MV-4-11 (cell line): ENCODE results near the gene PRKG1.
A peak's percentile ranks its signal among the peaks of the same experiment; 100 is the strongest.

ENCODE experiments used
- DNase-seq: peaks from one replicate; lab custom pipeline; 2025; lab: John Stamatoyannopoulos, UW

The PRKG1 gene

GRCh38 chr10:52063159-52063558 is 988.9 kb downstream of the PRKG1 start:
- DNase-seq, result no peak

DNA sequence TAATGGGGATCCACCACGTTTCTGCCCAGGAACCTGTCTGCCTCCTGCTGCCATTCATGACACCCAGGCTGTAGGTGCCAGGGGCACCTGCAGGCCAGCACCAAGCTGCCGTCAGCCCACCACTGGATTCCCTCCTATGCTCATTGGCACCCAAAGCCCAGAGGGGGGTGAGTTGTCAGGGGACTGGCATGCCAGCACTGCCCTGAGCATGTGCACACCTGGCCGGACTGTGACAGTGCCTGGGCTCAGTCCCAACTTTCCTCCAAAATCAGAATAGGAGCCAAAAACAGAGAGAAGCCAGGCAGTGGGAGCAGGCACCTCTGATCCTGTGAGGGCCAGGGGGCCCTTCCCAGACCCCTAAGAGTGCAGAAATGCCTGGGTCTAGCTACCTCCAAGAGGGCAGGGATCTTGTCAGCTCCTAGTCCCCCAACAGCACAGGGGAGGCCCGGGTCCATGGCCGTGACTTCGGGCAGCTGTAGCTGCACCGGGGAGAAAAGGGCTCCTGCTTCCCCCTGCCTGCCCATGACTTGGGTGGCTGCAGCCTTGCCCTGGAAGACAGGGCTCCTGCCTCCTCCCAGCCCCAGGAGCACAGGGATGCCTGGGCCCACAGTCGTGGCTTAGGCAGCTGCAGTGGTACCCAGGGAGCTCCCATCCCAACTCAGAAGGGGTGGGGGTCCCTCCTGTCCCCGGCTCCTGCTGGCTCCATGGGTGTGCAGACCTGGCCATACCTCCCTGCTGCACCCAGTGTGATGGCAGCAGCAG is 990.0 kb downstream of the PRKG1 start:
- no peak for DNase-seq

DNA sequence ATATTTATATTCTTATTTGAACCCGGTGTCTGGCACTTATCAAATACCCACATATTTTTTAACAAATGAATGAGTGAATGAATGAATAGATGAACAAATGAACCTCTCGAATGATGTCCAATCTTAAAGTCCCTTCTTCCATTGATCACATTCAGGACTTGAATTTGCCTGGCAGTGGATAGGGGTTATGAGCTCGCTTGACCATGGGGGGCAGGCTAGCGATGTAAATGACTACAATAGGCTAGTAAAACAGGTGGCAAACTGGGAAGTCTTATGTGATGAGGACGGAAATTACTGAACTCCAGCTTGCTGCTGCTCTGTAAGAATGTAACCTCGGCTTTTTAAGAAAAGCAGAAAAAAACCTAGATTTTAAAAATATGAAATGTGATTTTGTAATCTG is 992.1 kb downstream of the PRKG1 start:
- DNase-seq, result no peak

GRCh38 chr10:52068485-52068884 is 994.2 kb downstream of the PRKG1 start:
- DNase-seq, result no peak

GRCh38 chr10:52071814-52072213 is 997.5 kb downstream of the PRKG1 start:
- no peak for DNase-seq

DNA sequence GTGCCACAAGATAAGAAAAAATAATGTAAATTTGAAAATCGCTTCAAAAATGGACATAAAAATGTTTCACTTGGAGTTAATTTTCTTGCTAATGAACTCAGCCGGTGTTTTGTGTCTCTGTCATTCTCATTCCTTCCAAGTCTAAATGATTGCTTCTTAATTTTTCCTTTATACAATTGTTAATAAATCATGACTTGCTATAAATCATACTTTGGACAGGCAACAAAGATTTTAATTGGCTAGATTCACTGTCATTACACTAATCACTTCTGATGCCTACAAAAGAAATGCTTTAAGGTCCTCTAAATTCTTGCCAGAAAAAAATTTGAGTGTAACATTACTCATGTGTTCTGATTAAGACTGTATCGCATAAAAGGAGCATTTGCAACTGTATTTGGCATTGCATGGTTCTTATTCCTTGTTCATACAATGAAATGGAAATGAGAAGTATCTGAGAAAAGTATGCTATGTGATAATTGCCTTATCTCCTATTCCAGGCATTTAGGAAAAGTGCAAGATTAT is 1000.3 kb downstream of the PRKG1 start:
- DNase-seq, result no peak

DNA sequence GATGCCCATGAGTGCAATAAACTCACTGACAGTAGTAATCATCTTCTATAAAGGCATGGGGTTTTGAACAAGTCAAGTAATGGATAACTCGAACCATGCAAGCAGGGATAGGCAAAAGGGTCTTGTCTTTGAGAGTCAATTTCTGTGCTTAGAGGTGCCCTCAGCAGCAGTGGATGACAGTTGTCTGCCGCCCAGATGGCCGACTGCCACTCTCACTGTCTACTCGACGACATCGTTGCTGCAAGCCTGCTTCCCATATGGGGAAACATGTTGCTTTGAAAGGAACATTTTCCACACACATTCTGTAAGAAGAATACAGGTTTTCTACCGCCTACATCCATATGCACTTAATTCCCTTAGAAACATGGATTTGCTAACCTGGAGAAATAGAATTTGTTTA is 1003.5 kb downstream of the PRKG1 start:
- no peak for DNase-seq

DNA sequence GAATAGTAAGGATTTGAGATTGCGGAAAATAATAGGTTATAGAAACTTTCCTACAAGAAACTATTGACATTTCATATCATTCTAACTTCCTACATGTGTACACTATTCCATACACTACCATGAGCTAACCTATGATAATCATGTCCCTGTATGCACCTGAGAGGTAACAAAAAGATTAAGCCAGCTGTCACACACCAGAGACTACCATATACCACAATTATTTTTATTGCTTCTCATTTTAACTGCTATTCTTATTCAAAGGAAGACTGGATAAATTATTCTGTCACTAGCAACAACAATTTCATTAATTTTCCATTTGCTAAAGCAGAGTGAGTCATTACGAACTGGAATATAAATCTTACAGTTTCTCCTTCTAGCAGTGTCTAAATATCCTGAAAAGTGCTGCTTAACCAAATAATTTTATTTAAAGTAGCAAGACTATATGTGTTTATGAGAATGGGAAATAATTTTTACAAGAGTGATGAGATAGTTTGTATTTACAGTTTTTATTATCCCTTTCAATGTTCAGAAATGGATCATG is 1004.2 kb downstream of the PRKG1 start:
- no peak for DNase-seq

- no peak for DNase-seq
Observed at GRCh38 chr10:52082307-52082706, 1008.0 kb downstream of the PRKG1 start.

DNA sequence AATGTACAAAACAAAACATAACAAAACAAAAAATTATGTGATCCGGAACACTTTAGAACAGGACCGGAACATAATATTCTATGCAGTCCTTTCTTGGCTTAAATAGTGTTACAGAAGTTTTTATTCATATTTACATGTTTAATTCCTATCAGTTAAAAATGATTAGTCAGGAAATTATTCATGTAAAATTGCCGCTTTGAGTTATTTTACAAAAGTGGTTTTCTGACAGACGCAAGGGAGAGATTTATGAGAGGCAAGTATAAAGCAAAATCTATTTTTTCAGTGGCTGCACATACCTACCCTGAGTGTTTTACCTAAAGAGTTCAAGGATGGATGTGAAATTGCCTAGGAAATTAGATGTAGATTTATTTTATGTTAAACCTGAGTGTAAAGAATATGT is 1009.1 kb downstream of the PRKG1 start:
- DNase-seq, result no peak

GRCh38 chr10:52092390-52092789 is 1018.1 kb downstream of the PRKG1 start:
- no peak for DNase-seq

DNA sequence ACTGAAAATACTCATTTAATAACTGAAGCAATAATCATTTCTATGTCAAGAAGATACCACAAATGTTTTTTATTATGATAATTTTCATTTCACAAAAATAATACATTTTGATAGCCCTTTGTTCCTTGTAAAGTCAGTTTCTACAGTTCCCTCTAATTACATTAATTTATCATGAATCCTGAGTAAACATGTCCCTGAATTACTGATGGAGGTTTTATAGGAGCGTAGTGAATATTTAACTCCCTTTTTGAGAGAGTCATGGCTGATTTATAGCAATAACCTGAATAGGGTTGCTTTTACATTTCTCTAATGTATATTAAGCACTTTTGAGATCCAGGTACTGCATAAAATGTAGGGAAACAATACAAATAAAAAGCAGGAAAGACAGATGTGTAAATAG is 1023.8 kb downstream of the PRKG1 start:
- no peak for DNase-seq

GRCh38 chr10:52099026-52099600 is 1024.8 kb downstream of the PRKG1 start:
- DNase-seq, result no peak

DNA sequence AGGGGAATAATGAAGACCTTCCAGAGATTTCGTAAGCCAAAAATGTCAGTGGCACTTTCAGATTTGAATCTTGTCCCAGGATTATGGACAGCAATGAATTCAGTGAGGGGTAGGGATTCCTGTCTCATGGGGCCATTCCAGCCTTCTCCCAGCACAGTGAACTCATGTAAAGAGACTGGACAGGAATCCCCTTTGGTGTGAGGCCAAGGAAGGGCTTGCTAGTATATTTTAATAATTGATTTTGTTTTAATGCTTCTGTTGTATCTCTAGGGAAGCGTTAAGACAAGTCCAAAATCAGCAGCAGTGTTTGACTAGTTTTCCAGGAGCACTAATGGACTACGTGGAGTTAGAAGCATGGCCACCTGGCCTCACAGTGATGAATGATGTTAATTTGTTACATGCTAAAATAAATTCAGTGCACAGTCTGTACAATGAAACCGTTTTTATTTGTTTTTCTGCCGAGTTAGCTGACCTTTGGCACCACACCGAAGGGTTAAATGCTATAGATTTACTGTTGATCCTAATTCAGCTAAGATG is 1025.8 kb downstream of the PRKG1 start:
- no peak for DNase-seq

- no peak for DNase-seq
Observed at GRCh38 chr10:52105301-52105700, 1031.0 kb downstream of the PRKG1 start.

GRCh38 chr10:52106011-52106410 is 1031.7 kb downstream of the PRKG1 start:
- DNase-seq, result no peak

DNA sequence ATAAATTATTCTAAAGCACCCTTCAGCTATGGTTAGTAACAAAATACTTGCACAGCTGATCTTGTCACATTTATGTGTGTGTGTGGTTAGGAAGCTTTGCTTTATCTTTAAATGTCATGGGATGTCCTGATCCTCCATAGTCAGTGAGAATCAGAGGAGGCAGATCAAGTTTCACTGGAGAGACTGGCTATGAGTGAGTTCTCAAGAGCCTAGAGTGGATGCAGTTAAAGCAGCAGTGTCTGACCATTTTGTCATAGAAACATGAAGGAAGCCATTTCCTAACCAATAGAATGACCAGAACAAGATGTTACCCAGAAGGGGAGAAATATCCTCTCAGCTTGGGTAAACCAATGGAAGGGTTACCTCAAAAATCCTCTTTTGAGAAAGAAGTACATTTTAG is 1032.6 kb downstream of the PRKG1 start:
- DNase-seq, result no peak

- no peak for DNase-seq
Observed at GRCh38 chr10:52108236-52108635, 1033.9 kb downstream of the PRKG1 start.

- DNase-seq, result no peak
Observed at GRCh38 chr10:52110576-52110975, 1036.3 kb downstream of the PRKG1 start.

GRCh38 chr10:52111101-52111891 is 1037.0 kb downstream of the PRKG1 start:
- DNase-seq, result no peak

GRCh38 chr10:52115823-52116222 is 1041.5 kb downstream of the PRKG1 start:
- peak; percentile 26 for DNase-seq

DNA sequence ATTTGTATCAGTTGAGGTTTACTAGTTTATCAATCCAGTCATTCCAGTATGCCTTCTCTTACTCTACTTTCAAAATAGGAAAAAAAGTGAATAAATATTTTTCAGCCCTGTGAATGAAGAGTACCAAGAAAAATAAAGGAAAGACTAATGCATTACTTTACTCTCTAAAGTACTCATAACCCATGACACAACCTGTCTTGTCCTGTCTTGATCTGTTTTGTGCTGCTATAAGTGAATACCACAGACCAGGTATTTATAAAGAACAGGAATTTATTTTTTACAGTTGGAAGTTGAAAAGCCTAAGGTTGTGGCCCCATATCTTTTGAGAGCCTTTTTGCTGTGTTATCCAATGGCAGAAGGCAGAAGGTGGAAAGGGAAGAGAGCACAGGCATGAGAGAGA is 1045.2 kb downstream of the PRKG1 start:
- DNase-seq, result no peak
